NK-92 treated with Interleukin-12 subunit alpha and Interleukin-12 subunit beta, amount 100 ng/mL, for 24 hours (cell line): ENCODE measurements around the gene RAD50.
A peak's percentile ranks its signal among the peaks of the same experiment; 100 is the strongest.
"Not testable (repeated sequence)": the region's sequence is repeated elsewhere in the genome, so short reads cannot be mapped to it uniquely, and the experiment has no call there.

Source experiments
- DNase-seq: peaks from one replicate; lab custom pipeline; 2025; lab: John Stamatoyannopoulos, UW

RAD50 gene

DNA sequence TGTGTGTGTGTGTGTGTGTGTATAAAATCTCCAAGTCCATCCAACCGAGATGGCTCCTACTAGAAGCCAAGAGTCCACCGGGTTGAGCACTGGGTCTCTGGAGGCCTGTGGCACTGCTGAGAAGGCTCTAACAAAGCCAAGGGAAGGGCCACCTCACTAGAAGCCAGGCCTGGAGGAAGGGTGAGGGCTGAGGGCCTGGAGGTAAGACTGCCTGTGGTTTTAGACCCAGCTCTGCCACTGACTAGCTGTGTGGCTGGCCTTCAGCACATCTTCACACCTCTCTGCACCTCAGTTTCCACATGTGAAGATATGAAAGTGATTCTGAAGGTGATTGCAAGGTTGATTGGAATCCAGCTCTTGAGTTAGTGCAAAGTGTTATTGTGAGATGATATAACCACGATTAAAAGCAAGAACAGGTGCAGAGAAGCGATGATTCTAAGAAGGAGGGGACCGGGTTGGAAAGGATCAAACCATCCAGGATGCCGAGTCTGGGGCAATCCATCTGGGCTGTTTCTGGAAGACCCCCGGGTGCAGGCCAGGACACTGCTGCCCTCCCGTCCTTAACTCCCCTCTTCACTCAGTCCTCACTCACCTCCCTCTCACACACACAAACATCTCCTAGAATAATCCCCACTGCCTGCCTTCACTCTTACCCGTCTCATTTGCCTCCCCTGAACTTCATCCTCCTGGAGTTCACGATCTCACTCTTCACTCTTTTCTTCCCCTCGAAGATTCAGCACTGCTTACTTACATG lies 119.3 kb downstream of the RAD50 start:
- DNase-seq = peak; percentile 30

DNA sequence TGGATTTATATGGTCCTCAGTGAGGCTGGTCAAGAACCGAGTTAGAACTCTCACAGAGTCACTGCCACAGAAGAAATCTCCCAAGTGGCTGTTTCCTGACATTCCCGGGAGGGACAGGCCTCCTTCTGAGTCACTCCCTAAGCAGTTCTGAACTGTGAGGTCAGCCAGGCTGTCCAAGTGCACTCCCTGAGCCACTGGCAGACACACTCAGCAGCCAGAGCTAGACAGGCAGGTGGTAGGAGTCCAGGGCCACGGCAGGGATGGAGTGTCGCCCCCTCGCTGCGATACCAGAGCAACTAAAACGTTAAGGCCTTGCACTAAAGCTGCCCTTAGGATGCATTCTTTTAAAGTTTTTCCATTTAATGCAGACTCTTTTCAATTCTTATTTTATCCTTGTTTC lies 120.4 kb downstream of the RAD50 start:
- DNase-seq = no peak

DNA sequence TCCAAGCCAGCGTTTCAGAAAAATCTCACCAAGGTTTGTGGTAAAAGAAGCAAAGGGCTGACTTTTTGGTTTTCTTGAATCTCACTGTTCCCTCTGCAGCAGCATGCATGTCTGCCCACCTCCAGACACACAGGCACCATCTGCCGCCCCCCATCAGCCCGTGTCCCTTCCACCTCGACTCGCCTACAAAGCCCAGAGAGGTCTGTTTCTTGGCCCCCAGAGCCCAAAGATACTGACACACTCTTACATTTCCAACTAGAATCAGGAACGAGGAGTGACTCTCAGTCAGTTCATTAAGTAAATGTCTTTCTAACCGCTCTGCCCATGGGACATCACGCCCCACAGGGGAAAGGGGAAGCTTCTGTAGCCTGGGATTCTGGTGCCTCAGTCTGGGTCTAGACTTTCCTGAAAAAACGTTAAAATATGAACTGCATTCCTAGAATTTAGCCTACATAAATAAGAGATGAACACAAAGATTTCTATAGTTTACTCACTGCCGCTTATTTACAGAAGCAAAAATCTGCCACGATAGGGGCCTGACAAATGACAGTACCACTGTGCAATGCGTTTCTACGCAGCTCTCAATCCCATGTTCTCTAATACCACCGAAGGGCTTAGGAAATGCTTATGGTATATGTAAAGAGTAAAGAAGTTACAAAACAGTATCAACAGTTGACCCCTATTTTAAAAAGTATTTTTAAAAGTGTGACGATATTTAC lies 121.1 kb downstream of the RAD50 start:
- no peak for DNase-seq

DNA sequence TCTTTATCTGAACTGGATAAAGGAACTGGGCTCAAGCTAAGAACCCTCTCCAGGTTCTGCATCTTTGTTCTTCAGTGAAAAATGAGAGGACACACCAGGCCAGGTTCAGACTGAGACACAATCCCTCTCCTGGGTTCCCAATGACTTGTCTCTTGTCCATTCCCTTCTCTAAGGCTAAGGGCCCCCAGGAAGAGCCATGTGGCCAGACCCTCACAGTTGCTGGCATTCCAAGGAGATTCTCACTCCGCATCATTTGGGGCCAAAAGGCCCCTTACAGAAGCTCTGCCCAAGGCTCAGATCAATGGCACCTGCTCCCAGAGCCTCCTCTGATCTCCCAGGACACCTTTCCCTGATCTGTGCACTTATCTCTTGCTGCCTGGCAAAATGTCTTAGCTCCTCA lies 122.0 kb downstream of the RAD50 start:
- no peak for DNase-seq

DNA sequence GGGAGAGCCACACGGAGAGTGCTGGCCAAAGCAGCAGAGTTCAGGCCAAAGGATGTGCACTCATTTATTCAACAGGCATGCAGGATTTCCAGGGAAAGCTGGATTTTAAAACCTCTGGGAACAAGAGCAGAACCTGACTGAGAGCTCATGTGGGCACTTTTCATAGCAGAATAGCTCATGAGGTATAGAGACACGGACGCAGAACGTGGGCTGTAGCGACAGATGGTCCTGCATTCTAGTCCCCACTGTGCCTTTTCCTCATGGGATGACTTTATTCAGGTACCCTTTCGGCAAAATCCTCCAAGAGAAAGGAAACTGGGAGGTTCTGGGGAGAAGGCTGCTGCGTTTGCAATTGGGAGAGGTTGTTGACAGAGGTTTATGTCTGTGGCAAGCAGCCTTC lies 122.4 kb downstream of the RAD50 start:
- no peak for DNase-seq

DNA sequence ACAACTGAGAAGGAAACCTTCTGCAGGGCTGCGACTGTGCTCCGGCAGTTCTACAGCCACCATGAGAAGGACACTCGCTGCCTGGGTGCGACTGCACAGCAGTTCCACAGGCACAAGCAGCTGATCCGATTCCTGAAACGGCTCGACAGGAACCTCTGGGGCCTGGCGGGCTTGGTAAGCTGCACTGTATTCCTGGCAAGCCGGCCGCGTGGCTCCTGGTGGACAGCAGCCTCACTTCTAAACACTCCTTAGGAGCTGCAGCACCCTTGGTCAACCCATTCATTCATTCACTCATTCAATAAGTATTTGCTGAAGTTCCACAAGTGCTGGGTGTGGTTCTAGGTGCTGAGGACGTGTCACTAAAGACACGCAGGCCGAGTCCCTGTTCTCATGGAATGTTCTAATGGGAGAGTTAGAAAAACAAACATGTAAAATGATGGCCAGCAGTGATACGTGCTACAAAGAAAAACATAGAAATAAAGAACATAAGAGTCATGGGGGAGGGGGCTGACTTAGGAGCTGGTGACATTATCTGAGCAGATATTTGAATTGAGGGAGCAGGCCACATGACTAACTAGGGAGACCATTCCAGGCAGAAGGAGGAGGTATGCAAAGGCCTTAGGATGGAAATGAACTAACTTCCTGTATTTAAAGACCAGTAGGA lies 123.1 kb downstream of the RAD50 start:
- no peak for DNase-seq

DNA sequence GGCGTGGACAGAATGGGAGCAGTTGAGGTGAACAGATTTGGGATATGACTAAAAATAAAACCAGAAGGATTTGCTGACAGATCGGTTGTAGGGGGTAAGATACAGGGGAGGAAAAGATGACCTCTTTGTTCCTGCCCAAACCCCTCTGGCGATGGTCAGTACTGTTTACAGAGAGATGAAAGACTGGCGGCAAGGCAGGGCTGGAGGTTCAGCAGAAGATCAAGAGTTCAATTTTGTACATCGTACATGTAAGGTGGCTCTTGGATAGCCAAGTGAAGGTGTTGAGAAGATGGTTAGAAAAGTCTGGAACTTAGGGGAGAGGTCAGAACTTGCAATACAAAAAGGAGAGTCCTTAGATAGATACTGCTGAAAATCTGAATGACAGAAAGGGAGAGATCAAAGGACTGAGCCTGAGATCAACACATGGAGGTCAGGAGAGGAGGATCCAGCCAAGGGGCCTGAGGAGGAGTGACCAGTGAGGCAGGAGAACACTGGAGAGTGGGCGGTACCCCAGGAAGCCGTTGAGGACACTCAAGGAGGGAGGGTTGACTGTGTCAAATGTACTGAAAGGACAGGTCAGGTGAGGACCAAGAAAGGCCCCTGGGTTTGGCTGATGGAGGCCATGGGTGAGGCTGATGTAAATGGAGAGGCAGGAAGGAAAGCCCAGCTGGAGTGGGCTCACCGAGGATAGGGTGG lies 124.2 kb downstream of the RAD50 start:
- no peak for DNase-seq

DNA sequence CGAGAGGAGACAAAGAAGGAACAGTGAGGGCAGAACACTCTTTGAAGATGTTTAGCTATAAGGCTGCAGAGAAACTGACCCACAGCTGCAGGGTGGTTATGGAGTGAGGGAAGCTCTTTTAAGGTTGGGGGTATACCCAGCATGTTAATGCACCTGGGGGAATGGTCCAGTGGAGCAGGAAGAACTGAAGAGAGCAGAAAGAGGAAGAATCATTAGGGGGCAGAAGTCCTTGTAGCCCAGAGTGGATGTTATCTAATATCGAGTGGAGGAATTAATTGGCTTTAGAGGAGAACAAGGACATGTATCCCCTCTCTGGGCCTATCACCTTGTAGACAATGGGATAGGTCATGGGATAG lies 124.7 kb downstream of the RAD50 start:
- DNase-seq = no peak

DNA sequence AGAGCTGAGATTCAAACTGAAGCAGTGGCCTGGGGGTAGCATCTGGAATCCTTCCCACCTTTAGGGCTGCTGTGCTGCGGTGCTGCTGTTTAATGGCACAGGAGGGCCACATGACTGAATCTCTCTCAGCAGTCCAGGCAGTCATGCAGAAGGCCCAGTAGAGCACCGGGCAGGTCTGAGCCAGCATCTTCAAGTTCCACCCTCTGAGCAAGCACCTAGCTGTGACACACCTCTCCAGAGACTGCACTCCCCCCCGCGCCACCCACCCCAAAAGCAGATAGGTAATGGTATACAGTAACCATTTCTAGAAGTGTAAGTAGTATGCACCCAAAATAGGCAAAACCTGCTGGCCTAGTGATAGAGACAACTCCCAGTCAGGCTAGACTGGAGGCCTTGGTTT lies 125.2 kb downstream of the RAD50 start:
- no peak for DNase-seq

DNA sequence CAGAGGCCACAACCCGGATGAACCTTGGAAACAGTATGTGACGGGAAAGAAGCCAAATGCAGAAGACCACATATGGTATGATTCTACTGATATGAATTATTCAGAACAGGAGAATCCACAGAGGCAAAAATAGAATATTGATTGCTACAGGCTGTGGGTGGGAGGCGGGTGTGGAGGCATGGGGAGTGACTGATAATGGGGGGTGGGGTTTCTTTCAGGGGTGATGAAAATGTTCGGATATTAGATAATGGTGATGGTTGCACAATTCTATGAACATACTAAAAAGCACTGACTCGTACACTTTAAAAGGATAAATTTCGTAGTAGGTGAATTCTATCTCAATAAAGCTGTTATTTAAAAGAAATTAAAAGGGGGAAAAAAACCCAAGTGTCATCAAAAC lies 127.7 kb downstream of the RAD50 start:
- DNase-seq = no peak

DNA sequence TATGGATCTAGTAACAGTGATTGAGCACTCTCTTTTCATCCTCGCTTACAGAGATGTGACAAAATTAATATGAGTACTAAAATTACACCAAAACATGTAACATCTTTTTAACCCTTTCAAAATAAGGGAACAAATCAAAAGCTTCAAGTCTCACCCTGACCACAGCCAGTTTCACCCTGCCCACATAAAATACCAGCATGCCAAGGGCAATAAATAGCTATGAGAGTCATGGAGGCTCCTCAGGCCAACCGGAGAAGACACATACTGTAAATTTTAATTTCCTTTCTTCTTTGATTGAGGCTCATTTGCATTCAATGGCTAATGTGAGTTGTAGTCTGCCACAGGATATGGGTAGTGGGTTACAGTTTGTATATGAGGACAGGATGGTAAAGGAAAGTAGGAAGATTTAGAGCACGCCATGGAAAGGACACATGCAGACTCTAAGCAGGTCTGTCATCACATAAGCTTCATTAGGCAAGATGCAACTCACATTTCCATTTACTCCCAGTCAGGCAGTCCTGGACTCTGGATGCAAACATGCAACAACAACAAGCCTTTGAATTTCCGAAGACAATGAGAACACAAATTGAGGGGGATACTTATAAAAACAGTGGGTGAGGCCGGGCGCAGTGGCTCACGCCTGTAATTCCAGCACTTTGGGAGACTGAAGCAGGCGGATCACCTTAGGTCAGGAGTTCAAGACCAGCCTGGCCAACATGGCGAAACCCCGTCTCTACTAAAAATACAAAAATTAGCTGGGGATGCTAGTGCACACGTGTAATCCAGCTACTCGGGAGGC lies 128.3 kb downstream of the RAD50 start:
- no peak for DNase-seq

DNA sequence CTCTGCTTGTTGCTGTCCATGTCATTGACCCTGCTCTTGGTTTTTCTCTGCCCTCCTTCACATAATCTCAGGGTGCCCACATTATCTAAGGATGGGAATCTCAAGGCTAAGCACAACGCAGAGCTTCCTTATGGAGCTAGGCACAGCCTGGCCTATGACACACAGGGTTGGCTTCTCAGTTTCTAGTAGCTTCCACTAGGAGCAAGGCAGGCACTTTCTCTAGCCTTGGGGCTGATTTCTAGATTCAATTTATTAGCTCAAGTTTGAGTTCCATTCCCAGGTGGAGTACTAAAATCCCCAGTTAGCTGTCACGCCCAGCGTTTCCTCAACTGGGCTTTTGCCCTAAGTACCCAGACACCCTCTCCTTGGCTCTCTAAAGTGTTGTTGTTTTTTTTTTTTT lies 129.4 kb downstream of the RAD50 start:
- DNase-seq = no peak

DNA sequence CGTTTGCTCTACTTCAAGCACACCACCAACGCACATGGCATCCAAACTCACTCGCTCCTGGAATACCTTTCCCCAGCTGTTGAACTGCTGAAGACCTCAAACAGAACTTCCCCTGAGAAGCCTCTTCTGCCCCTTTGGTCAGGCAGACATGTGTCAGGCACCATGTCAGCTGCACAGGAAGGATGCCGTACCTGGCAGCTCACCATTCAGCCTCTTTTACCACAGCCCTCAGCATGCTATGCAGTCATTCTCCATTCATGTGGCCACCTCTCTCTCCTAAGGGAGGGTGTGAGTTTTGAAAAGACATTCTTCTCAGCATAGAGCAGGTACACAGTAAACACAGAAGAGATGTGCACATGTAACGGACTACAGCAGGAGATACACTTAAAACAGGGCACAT lies 131.2 kb downstream of the RAD50 start:
- peak; percentile 33 for DNase-seq

DNA sequence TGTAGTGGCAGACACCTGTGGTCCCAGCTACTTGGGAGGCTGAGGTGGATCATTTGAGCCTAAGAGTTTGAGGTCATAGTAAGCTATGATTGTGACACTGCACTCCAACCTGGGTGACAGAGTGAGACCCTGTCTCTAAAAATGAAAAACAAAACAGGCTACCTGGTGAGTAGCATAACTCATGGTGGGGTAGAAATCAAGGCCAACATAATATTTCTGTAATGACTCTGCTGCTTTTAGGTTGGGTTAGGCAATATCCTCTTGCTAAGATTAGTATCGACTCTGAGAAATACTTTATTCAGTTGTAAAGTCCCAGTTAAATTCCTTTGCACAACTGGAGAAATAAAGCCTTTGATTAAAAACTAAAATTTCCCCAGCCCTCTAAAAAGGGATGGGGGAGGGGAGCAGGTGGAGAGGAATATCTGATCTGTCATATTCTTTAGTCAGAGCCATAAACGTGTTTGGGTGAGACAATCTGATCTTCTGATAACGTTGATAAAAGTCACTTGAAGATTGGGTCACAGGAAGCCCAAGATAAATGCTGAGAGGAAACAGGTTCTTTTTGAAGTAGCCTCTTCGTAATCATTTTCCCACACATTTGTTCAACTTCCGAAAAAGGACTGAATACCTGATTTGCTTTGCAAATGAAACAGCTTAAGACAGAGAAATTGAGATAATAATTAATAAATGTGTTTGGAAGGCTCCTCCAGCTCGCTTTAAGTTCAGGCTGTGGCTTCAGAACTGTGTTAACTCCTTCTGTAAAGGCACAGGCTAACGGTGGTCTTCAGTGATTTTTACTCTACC lies 132.0 kb downstream of the RAD50 start:
- no peak for DNase-seq

DNA sequence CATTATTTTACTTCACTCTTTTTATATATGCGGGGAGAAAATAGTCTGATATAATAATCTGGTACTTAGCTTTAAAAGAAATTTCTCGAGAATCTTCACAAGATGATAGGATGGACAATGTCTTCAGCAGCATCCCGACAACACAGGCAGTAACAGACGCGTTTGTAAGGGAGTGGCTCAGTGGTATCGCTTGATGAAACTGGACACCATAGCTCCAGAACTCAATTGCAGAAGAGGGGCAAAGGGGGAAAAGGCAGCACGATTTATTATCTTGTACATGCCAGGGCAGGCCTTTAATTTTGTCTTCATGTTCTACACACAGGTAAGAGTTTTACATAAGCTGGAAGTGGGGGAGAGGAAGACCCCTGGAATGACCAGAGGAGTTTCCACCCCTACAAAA lies 132.7 kb downstream of the RAD50 start:
- no peak for DNase-seq

DNA sequence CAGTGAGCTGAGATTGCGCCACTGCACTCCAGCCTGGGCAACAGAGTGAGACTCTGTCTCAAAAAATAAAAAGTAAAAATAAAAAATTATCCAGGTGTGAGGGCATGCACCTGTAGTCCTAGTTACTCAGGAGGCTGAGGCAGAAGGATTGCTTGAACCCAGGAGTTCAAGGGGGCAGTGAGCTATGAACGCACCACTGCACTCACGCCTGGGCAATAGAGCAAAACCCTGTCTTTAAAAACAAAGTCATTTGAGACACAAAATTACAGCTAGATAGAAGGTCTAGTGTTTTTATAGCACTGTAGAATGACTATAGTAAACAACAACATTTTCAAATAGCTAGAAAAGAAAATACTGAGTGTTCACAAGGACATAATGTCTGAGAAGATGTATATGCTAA lies 133.4 kb downstream of the RAD50 start:
- DNase-seq = no peak

DNA sequence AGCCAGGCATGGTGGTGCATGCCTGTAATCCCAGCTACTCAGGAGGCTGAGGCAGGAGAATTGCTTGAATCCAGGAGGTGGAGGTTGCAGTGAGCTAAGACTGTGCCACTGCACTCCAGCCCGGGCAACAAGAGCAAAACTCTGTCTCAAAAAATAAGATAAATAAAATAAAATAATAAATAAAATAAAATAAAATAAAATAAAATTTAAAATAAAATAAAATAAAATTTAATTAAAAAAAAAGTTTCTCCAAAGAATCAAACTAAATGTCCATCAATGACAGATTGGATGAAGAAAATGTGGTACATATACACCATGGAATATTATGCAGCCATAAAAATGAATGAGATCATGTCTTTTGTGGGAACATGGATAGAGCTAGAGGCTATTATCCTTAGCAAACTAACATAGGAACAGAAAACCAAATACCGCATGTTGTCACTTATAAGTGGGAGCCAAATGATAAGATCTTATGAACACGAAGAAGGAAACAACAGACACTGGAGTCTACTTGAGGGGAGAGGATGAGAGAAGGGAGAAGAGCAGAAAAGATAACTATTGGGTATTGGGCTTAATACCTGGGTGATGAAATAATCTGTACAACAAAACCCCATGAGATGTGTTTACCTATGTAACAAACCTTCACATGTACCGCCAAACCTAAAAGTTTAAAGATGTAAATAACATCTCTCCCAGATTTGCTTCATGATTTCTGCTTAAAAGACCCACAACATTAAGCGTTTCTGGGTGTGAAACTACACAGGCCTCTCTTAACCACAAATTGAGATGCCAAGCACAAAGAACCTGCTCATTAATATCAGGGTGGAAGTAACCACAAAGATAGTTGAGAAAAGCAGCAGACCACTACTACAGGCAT lies 135.2 kb downstream of the RAD50 start:
- DNase-seq = not testable (repeated sequence)

DNA sequence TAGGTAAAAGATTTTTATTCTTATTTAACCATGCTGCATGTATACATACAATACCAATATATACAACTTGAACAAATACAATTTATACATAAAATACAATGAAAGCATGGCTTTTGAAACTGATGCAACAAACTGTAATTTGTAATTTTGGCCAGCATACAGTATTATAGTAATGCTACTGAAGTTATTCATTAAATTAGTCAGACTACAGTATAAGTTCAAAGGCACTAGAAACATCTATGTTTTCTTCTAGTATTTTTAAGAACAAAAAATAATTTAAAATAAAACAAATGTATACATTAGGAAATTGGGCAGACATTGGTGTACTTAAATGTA lies 135.8 kb downstream of the RAD50 start:
- no peak for DNase-seq
